NCI-H2107 (cell line): Measurements from ENCODE around the gene TMA7.
"Not testable (repeated sequence)": the region's sequence is repeated elsewhere in the genome, so short reads cannot be mapped to it uniquely, and the experiment has no call there.

ENCODE experiments used
- DNase-seq: peaks from one replicate; lab custom pipeline; 2025; lab: John Stamatoyannopoulos, UW

Gene TMA7

DNA sequence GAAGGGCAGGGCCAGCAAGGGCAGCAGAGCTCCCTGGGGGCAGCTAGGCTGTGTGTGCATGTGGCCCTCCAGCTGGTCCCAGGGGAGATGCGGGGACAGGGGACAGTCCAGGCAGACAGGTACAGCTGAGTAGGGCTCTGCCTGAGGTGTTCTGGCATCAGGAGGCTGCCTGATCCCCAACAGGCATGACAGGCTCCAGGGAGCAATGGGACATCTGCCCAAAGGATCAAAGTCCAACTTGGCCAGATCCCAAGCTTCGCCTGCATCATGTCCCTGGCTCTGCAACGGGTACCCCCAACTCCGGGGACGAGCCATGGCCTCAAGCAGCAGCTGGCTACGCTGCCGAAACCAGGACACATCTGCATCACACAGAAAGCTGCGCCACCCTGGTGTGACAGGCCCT, 28.3 kb downstream of the TMA7 start:
- DNase-seq = no peak

DNA sequence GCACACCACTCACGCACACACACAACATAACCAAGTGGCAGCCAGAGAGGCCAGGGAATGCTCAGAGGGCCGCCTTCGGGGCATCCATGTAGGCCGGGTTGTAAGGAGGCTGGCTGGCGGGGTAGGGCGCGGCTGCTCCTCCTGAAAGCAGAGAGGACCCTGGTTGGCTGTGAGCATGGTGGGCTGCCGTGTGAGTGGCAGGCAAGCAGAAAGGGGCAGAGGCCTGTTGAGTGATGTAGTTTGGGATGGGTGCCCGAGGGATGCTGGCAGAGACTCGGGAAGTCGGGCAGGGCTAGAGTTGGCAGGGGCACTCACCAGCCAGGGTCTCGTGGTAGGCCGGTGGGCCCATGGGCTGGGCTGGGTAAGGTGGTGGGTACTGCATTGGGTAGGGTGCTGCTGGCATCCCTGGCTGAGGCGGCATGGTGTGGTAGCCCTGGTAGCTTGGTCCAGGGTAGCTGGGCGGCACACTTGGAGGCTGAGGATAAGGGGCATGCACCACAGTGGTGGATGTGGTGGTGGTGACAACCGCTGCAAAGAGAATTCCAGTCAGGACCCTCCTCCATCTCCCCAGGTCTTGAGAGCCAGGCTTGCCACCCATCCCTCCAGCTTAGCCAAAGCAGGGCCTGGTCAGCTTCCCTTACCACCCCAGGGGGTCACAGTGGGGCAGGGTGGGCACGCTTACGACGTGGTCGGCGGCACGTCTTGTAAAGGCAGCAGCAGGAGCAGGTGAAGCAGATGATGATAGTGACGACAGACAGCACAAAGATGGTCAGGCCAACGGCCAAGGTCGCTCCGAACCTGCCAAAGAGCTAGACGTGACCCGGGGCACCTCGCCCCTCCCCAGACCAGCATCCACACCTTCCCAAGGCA, 29.2 kb downstream of the TMA7 start:
- DNase-seq = no peak

DNA sequence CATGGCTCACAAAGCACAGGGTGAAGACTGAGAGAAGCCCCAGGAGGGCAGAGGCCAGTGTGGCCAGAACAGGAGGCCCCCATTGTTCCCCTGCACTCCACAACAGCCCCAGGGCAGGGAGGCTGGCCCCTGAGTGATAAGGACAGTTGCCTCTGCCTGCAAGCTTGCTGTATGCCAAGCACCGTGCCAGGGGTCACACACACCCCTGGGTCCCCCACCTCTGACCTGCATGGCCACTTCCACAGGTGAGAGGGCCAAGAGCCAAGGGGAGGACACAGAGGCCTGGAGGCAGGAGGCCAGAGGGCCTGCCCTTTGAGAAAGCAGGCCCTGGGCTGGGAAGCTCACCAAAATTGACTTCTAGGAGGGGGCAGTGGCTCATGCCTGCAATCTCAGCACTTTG, 30.2 kb downstream of the TMA7 start:
- DNase-seq = no peak

DNA sequence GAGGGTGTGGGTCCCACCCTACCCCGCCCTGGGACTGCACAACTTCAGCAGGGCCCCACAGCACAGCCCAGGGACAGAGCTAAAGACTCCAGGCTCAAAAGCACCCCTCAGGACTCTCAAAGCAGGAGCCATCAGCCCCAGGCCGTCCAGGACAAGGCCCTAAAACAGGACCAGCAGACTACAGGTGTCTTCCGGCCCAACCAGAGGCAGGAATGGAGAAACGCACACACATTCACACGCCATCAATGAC, 32.5 kb downstream of the TMA7 start:
- no peak for DNase-seq

DNA sequence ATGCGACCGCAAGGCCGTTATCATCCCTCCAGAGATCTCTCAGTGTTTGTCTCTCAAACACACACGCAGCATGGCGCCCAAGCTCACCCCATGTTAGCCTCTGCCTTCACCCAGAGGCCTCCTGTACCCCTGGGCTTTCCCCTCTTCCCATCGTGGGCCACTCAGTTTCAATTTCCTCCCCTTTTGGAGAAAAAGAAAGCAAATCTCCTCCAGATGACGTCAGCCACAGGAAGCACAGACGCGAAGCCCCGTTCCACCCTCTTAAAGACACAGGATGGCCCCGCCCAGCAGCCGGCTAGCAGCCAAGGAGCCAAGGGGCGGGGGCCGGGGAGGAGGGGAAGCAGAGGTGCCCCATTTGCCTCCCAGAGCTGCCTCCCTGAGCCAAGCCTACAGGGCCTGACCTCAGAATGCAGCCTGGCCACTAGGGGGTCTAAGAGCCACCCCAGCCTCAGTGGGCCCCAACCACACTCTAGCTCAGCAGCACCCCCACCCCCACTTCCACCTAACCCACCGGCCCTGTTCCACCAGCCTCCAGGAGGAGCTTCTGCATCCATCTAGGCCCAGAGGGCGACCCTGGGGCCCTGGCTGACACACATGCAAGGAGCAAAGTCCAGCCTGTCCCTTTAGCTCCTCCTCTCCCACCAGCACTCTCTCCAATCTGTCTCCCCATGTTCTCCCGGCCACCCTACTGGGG, 33.0 kb downstream of the TMA7 start:
- peak; percentile 47 for DNase-seq

DNA sequence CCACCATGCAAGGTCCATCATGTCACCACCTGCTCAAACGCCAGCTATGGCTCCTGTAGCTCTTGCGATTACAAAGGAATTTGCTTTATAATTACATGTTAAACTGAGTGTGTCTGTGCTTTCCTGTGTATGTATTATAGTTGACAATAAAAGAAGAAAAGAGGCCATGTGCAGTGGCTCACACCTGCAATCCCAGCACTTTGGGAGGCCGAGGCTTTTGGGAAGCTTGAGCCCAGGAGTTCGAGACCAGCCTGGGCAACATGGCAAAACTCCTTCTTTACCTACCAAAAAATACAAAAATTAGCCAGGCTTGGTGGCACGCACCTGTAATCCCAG, 33.5 kb downstream of the TMA7 start:
- DNase-seq = no peak

DNA sequence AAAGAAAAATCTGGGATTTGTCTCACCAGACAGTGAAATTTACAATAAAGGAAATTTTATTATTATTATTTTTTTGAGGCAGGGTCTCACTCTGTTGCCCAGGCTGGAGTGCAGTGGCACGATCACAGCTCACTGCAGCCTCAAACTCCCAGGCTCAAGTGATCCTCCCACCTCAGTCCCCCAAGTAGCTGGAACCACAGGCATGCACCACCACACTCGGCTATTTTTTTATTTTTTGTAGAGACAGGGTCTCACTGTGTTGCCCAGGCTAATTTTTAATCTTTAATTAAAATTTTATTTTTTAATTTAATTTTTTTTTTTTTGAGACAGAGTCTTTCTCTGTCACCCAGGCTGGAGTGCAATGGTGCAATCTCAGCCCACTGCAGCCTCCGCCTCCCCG, 34.0 kb downstream of the TMA7 start:
- DNase-seq = not testable (repeated sequence)

DNA sequence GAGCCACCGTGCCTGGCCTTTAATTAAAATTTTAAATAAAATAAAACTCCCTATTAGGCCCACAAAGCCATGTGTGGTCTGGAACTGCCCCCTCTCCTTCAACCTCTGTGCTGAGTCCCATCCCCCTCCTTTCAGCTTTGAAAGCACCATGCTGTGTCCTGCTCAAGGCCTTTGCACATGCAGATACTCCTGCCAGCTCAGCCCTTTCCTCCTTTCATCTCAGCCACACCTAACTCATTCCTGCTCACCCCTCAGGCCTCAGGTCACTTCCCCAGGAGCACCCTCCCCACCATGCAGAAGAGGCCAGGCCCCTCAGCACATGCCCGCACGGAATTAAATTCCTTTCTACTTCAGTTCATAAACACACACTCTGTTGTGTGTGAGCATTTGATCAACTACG, 34.6 kb downstream of the TMA7 start:
- no peak for DNase-seq

DNA sequence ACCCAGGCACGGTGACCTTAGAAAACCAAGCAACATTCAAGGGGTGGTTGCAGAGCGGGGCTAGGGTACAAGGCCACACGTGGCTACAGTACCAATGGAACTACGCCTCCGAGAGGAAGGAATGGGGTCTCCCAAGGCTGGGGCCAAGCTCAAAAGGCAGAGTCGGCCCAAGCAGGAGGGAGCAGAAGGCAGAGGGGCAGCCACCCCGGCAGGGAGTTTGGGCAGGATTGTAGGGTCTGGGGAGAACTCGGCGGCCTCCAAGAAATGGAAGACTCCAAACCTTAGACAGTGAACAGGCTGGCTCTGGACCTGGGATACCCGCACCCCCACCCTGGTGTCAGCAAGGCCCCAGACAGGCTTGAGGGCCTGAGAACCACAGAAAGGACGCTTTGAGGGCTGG, 35.1 kb downstream of the TMA7 start:
- DNase-seq = no peak

DNA sequence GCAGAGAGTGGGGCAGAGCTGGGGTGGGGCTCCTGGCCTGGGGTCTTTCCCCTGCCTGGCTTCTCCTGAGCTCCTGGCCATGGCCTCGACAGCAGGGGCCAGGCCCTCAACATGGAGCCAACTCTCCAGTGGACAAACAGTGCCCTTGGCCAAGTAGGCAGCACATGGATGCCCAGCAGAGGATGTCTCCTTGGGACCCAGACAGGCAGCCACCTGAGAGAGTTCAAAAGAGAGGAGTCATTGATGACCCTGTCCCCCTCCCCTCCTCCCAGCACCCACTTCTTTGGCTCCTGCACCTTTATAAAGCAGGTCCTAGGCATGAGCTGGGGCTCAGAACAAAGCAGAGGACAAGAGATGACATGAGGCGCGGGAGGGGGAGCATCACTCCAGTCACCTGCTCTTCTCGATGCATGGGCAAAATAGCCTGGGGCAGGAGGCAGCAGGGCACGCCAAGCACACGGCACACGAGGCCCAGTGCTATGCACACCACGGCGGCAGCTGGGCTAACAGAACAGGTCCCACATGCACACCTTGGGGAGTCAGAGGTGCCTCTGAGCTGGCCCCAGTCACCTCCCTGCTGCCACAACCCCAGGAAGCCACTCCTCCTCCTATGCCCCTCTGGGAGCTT, 36.5 kb downstream of the TMA7 start:
- DNase-seq = no peak

DNA sequence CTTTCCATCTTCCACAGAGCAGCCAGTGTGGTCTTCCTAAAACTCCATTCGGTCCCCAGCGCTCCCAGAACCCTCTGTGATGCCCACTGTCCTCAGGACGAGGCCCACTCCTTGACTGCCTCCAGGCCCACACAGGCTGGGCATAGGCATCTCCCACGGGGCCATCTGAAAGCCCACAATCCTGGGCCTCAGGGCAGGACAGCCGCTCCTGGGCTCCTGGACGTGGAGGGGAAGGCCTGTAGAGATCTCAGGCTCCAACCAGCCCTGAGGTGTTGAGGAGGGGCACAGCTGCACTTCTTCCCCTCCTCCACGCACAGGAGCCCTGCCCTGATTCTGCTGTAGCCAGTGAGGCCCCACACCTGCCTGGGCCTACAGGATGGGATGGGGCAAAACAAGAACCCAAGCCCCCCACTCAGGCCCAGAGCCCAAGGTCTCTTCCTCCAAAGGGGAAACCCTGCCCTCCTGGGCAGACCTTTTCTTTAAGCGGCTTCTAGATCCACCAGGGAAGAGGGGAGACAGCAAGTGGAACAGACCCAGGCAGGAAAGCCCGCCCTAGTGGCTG, 38.0 kb downstream of the TMA7 start:
- no peak for DNase-seq

DNA sequence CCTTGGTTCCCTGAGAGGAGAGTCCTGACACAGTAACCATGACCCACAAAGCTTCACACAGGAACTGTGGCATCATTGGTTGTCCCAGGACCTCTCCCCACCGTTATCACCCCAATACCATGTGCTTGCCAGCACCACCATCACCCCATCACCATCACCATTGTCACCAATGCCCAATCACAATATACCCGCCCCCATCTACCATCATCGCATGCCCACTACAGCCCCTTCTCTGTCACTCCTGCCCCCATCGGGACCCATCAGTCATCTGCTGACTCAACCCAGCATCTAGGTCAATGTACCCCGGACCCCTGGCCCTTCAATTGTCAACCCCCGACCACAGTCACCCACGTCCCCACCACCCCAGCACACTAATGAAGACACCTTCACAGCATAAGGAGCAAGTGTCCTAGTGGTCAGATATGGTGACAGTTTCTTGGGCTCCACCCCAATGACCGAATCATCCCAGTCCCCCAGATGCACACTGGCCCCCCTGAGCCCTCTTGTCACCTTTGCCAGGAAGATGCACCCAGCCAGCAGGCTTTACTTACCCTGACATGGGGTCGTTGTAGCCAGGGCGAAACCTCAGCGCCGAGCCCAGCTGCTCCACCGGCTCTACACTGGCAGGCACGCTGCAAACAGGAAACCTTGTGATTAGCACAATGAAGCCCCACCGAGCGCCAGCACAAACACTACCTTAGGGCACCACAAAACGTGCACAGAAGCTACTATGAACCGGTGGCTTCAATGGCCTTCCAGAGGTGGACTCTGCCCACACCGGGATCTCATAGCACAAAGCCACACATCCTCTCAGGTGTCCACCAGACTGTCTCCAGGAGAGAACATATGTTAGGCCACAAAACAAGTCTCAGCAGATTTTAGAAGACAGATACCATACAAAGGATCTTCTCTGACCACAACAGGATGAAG, 38.8 kb downstream of the TMA7 start:
- DNase-seq = no peak

DNA sequence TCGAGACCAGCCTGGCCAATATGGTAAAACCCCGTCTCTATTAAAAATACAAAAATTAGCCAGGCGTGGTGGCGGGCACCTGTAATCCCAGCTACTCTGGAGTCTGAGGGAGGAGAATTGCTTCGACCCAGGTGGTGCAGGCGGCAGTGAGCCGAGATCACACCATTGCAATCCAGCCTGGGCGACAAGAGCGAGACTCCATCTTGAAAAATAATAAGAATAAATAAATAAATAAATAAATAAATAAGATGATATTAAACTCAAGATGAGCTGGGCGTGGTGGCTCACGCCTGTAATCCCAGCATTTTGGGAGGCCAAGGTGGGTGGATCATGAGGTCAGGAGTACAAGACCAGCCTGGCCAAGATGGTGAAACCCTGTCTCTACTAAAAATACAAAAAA, 40.8 kb downstream of the TMA7 start:
- DNase-seq = not testable (repeated sequence)

DNA sequence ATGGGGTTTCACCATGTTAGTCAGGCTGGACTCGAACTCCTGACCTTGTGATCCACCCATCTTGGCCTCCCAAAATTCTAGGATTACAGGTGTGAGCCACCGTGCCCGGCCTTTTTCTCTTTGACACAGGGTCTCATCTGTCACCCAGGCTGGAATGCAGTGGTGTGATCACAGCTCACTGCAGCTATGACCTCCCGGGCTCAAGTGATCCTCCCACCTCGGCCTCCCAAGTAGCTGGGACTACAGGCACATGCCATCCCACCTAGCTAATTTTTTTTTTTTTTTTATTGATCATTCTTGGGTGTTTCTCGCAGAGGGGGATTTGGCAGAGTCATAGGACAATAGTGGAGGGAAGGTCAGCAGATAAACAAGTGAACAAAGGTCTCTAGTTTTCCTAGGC, 42.8 kb downstream of the TMA7 start:
- DNase-seq = not testable (repeated sequence)

DNA sequence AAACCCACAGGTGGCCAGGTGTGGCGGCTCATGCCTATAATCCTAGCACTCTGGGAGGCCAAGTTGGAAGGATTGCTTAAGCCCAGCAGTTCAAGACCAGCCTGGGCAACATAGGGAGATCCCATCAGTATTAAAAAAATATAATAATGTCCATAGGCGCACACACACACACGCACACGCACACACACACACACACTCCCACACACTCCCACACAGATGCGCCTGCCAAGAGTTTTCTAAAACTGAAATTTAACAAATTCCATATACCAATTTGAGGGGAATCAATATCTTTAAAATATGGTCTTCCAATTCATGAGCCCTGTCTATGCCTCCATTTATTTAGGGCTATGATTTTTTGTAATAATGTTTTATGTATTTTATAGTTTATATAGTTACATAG, 46.9 kb downstream of the TMA7 start:
- no peak for DNase-seq

DNA sequence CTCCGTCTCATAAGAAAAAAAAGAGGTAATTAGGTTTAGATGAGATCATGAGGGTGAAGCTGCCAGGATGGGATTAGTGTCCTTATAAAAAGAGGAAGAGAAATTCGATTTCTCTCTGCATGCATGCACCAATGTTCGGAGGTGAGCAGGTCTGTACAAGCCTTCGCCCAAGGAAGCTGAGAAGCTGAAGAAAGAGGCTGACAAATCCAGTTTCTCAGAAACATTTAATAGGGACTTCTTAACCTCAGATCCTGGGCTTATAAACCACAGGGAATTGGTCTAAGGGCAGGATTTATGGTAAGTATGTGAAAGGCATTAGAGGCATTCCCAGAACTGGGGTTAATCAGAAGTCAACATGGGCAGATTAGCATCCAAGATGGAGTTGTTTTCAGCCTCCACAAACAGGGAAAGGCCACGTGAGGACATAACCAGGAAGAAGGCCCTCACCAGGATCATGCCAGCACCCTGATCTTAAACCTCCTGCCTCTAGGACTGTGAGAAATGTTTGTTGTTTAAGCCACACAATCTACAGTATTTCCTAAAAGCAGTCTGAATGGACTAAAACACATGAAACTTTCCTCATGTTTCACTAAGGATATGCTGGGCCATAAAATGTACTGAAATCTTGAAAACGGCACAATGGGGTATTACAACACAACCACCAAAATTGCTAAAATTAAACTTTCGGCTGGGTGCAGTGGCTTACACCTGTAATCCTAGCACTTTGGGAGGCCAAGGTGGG, 52.6 kb downstream of the TMA7 start:
- DNase-seq = no peak

DNA sequence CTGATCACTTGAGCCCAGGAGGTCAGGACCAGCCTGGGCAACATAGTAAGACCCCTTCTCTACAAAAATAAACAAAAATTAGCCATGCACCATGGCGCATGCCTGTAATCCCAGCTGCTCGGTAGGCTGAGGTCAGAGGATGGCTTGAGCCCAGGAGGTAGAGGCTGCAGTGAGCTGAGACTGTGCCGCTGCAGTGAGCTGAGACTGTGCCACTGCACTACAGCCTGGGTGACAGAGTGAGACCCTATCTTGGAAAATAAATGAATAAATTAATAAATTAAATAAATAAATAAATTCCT, 53.1 kb downstream of the TMA7 start:
- no peak for DNase-seq
